ENCODE measurements around the gene PTAFR.
"Not testable (repeated sequence)": the region's sequence is repeated elsewhere in the genome, so short reads cannot be mapped to it uniquely, and the experiment has no call there.

PTAFR gene

DNA sequence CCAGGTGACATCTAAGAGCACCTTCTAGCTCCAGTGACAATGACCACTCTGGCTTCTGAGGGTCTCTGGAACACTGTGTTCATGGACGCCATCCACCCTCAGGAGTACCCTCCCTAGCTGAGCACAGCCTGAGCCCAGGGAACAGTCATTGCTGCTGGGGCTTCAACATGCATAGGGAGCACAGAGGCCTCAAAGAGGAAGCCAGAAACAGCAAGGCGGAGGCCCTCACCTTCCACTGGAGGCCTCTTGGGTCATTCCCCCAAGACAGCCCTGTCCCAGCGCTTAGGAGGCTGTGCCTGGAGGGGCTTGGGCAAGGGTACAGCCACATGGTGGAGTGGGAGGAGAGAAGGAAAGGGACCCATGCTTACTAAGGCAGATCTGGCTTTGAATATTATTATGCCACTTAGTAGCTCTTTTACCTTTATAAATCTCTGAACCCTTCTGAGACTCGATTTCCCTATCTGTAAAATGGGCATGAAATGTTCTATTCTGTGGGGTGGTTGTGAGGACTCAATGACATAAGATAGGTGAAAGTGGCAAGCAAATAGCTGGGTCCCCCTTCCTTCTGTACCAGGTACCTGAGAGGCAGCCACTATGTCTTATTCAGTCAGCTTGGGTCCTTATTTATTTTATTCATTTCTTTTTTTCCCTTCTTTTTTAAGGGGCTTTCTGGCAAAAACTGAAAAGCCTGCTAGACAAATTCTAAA lies 32.8 kb downstream of the PTAFR start:
- no peak for DNase-seq

DNA sequence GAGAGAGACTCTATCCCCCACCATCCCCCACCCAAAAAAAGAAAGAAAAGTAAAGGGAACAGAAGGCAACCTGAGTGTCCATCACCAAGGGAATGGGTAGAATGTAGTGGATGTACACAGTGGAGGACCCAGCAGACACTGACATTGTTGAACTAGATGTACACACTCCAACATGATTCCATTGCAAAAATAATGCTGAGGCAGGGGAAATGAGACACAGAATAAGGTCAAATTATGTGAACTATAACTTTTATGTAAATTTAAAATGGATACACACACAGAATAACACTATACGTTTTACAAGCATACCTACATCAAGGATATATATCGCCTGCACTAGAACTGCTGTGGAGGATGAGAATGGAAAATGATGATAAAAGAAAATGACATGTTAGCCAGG lies 34.8 kb downstream of the PTAFR start:
- DNase-seq: no peak

DNA sequence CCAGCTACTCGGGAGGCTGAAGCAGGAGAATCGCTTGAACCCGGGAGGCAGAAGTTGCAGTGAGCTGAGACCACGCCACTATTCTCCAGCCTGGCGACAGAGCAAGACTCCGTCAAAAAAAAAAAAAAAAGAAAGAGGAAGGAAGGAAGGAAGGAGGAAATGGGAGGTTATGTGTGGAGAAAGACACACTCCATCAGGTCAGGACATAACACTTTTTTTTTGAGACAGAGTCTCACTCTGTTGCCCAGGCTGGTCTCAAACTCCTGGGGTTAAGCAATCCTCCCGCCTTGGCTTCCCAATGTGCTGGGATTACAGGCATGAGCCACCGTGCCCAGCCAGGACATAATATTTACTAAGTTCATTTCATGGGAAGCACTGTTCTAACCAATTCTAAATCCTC lies 36.6 kb downstream of the PTAFR start:
- DNase-seq: not testable (repeated sequence)

DNA sequence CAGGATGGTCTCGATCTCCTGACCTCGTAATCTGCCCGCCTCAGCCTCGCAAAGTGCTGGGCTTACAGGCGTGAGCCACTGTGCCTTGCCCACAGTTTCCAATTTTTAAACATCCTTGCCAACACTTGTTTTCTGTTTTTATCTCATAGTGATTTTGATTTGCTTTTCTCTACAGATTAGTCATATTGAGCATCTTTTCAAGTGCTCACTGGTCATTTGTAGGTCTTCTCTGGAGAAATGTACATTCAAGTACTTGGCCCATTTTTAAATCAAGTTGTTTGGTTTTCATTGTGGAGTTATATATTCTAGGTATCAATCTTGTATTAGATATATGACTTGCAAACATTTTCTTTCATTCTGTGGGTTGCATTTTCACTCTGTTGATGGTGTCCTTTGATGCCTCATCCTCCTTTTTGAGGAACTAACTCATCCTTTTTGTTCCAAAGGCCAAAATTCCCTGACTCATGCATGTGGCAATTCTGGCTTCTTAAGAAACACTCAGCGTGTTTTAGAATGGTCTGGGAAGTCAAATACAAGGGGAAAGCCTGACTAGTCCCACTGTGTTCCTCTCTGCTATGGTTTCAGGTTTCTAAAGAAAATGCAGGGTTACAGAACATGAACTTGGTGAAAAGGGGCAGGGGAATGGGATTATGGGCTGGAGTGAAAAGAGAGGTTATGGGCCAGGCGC lies 37.3 kb downstream of the PTAFR start:
- no peak for DNase-seq

DNA sequence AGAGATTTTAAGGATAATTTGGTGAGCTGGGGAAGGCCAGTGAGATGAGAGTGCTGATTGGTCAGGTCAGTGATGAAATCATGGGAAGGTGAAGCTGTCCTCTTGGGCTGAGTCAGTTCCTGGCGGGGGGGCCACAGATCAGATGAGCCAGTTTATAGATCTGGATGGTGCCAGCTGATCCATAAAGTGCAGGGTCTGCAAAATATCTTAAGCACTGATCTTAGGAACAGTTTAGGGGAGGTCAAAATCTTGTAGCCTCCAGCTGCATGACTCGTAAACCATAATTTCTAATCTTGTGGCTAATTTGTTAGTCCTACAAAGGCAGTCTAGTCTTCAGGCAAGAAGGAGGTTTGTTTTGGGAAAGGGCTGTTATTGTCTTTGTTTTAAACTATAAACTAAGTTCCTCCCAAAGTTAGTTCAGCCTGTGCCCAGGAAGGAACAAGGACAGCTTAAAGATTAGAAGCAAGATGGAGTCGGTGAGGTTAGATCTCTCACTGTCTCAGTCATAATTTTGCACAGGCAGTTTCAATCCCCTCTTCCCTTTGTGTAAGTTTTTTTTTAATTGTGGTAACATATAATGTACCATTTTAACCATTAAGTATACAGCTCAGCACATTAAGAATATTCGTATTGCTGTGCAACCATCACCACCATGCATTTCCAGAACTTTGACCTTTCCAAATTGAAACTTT lies 39.4 kb downstream of the PTAFR start:
- no peak for DNase-seq

DNA sequence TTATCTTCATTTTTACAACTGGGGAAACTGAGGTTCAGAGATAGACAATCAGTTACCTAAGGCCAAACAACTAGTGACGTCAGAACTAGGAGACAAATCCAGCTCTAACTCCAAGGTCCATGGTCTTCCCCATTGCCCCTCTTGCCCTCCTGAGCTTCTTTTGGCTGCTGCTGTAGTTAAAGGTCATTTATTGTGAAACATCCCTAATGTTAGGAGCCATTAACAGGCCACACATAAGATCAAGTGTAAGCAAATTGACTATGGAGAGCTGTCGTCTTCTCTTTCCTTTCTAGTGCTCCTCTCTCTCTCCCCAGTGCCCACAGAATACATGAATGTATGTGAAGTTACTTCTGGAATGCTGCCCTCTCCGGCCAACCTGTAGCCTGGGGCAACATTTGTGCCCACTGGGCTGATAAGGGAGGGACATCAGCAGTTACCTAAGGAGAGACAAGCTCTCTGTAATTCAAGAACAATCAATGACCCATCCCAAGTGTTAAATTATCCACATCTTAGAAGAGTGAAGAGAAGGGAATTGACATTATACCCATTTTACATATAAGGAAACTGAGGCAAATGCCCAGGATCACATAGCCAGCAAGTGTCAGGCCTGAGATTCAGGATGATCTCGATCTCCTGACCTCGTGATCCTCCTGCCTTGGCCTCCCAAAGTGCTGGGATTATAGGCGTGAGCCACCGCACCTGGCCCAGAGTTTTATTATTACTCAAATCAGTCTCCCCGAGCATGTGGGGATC lies 40.1 kb downstream of the PTAFR start:
- no peak for DNase-seq

DNA sequence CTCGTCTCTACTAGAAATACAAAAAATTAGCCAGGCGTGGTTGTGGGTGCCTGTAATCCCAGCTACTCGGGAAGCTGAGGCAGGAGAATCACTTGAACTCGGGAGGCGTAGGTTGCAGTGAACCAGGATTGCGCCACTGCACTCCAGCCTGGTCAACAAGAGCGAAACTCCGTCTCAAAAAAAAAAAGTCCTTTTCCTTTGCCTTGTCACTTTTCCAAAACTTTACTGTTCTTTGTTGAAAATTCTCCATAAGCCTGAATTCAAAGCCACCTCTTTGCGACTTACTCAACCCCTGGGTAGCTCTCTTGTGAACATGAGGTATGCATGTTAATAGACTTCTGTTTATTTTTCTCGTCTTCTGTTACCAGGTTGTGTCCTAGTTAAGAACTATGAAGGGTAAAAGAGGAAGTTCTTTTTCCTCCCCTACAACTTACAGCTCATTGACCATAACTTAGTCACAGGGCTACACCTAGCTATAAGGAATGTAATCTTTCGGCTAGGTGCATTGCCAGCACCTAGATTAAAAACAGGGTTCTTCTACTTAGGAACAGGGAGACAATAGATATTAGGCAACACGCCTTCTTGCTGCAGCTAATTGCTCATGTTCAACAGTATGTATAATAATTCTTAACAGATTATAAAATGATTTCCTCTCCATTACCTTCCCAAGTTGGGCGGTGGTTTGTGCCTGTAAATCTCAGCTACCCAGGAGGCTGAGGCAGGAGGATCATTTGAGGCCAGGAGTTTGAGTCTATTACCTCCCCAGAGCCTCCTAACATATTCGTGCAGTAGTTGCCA lies 40.9 kb downstream of the PTAFR start:
- DNase-seq: no peak

DNA sequence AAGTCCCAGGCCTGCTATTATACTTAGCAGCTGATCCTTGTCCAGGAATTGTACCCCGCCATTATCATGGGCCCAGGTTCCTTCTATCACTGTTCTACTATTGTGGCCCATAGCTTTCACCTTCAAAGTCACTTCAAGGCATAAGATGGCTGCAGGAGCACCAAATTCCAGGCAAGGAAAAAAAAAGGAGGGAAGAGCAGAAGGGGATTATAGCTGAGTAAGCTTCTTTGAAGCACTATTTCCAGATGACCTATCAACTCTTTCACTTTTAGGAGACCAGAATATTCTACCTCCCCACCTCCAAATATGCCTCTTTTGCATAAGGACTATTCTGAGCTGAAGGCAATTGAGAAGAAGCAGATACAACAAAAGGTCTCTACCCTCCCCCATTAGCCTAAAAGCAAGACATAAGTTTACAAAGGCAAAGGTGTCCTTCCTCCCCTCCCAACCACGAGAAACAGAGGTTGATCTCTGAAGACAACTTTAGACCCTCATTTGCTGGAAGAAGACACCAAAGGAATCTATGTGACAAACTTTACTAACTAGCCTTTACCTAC lies 41.8 kb downstream of the PTAFR start:
- DNase-seq: no peak

DNA sequence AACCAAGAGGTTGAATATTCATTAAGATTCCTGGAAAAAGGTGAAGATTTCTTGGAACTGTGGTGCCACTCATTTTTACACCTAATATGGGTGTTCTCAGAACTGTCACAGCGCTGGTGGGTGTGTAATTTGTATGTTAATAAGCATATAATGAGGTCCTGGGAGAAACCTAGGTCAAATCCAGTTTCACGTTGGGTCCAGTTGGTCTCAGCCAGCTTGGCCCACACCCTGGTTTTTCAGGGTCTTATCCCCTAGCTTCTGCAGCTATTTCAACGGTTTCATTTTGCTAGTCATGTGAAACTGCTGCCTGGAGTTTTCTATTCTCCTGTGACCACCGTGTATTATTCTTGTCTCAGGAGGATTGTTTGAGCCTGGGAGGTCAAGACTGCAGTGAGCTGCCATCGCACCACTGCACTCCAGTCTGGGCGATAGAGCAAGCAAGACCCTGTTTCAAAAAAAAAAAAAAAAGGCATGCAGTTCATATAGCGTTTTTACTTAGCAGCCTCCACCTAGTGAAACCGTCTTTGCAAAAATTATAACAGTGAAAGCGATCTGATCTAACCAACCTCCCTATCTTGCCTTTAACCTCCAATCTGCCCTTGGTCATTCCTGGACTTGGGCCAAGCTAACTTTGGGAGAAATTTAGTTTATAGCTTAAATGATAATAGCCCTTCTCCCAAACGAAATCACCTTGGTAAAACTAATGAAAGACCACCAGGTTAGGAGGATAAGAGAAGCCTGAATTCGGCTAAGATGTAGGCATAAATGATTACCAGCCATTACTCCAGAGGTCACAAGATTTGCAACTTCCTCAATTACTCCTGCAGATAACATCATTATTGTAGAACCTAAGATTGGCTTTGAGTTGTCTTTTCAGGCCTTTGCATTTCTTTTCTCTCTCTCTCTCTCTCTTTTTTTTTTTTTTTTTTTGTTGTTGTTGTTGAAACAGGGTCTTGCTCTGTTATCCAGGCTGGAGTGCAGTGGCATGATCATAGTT lies 44.0 kb downstream of the PTAFR start:
- DNase-seq: no peak

DNA sequence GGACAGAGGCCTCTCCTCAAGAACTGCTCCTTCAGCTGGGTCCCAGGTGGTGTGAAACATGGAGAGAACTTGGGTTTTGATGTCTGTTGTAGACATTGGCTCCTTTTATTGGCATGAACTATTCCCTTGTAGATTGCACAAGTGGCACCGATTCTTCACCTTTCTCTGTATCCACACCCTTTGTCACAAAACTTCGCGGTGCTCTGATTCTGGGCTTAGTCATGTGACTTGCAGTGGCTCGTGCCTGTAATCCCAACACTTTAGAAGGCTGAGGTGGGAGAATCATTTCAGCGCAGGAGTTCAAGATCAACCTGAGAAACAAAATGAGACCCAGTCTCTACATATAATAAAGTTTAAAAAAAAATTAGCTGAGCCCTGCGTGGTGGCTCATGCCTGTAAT lies 45.6 kb downstream of the PTAFR start:
- DNase-seq: no peak

DNA sequence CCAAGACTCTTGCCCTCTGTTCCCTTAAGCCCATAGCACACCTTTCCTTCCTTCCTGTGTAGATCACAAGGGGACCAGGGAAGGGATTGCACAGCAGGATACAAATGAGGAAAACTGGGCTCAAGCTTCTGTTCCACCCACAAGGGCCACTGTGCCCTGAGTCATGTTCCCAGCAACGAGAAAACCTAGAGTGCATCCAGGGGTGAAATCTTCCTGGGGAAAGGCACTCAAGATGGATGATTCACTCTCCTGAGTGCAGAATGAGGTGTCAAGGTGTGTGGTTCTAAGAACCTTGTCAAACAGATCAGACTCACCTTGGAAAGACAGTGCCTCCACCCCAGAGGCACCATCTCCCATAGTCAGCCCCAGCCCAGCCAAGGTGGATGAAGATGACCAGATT lies 47.3 kb downstream of the PTAFR start:
- DNase-seq: no peak

DNA sequence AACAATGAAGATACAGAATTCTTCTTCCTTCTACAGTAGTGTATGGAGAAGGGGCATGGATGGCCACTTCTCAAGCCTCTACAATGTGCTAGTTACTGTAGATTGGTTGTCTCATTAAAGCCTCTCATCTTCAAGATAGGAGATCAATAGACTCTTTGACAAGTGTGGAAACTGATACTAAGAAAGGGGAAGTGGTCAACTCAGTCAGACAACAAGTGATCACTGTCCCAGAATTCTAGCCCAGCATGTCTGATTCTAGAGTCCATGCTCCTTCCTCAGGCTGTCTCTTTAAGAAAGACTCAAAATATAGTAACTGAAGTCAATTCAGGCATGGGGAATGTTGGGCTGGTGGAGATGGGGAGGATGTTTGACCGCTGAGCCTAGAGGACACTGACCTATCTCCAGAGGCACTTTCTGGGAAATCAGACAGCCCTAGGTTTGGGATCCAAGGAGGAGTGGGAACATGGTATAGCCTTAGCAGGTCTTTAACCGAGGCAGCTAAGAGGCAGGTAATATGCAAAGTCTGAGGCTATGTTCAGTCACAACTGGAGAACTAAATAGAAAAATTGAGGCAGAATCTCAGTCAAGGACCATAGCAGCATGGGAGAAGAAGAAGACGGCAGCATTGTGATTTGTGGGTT lies 48.8 kb downstream of the PTAFR start:
- peak in 1 of 14 donors; percentile 6 for DNase-seq

DNA sequence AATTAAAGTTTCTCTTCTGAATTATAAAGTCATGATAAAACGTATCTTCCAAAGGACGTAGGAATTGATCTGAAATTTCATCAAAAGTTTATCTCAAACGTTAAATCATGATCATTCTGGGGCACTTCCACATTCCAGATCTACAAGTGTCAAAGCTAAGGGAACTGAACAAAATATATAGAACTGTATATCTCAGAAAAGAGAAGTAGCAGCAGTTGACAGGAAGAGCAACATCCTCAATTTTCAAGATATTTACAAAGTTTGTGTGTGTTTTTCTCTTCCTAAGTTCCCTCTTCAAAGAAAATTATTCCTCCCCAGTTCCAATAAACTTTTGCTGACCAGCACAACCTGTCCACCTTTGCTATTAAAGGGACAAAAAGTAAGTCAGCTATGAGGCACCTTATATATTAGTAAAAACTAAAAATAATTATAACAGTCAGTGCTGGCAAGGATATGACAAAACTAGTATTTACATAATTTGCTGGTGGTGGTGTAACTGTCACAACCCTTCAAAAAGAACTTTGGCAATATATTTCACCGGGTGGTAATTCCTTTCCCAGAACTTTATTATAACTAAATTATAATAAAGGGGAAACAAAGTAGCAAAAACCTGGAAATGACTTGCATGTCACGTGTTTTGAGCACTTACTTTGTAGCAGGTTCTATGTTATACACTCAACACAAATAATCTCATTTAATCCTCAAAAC lies 49.6 kb downstream of the PTAFR start:
- no peak for DNase-seq

DNA sequence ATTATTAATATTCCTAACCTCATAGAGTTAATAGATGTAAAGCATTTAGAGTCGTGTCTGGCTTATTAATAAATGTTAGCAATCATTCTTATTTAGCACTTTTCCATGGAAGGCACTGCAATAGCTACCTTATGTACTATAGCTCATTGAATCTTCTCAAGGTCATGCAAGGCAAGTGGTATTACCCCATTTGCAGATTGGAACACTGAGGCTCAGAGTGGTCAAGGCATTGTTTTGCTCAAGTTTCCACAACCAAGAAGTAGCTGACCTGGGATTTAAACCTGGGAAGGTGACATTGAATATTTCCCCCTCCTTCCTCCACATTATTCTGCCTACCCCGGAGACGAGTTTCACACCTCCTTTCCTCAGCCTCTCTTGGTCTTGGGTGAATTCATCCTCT lies 50.3 kb downstream of the PTAFR start:
- DNase-seq: no peak

DNA sequence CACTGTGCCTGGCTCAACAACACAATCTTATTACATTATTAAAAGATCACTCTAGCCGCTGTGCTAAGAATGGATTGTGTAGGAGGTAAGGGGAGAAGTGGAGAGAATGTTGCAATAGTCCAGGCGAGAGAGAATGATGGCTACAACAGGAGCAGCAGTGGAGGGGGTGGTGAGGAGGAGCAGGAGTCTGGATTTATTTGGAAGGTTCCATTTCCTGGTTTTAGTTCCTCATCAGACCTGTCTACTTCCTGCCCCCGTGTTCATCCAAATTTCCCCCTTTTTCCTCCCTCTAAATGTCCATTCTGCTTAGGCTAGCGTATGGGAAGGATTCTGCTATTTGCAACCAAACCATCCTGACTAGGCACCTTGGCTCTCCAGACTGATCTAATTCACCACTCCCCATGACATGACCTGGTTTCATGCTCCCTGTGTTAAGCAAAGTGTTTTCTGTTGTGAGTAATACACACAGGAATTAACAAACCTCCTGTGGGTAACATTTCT lies 53.0 kb downstream of the PTAFR start:
- DNase-seq: peak in 2 of 14 donors; percentile 17 to 22

DNA sequence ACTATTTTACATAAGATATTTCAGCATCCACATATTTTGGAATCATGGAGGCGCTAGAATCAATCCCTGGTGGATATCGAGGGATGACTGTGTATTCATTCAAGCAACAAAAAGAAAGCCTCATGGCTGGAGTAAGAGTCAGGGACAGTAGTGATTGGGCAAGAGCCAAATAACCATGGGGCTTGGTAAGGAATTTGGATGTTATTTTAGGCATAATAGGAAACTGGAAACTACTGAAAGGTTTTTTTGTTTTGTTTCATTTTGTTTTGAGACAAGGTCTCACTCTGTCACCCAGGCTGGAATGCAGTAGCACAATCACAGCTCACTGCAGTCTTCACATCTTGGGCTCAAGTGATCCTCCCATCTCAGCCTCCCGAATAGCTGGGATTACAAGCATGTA lies 54.3 kb downstream of the PTAFR start:
- DNase-seq: no peak

DNA sequence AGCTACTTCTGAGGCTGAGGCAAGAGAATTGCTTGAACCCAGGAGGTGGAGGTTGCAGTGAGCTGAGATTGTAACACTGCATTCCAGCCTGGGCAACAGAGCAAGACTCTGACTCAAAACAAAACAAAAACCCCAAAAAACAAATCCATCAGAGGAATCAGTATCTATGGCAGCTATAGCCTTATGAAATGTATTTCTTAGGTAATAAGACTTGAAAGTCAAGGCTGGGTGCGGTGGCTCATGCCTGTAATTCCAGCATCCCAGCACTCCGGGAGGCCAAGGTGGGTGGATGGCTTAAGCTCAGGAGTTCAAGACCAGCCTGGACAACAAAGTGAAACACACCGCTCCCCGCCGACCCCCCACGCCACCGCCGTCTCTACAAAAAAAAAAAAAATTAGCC lies 56.9 kb downstream of the PTAFR start:
- DNase-seq: no peak

DNA sequence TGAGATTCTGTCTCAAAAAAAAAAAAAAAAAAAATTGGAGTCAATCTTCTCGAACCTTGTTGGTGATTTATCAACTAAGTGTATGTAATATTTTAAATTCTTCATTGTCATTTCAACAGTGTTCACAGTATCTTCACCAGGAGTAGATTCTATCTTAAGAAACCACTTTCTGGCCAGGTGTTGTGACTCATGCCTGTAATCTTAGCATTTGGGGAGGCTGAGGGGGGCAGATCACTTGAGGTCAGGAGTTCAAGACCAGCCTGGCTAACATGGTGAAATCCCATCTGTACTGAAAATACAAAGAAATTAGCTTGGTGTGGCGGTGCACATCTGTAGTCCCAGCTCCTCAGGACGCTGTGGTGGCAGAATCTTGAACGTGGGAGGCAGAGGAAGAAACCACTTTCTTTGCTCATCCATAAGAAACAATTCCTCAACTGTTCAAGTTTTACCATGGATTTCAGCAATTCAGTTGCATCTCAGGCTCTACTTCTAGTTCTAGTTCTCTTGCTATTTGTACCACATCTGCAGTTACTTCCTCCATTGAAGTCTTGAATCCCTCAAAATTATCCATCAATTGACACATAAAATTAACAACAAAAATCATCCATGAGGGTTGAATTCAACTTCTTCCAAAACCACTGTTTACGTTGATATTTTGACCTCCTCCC lies 57.7 kb downstream of the PTAFR start:
- DNase-seq: no peak

DNA sequence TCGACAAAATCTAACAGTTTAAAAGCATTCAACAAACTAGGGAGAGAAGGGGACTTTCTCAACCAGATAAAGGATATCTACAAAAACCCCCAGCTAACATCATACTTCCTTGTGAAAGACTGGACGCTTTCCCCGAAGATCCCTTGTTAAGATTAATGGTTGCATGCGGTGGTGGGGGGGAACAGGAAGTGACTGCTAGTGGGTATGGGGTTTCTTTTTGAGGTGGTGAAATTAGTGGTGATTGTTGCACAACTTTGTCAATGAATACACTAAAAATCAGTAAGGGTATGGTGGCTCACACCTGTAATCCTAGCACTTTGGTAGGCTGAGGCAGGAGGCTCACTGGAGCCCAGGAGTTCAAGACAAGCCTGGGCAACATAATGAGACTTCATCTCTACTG lies 61.2 kb downstream of the PTAFR start:
- DNase-seq: peak in 1 of 14 donors; percentile 8

All from C1 segment of cervical spinal cord (tissue), 14 donors.